H9 (cell line): ENCODE results near the gene VEZT. TPM values are rescaled to one million over a fixed set of nuclear protein-coding genes. Genes with fewer than 3 reads are reported as not detected.

Experiments used
- DNase-seq: peaks from one replicate; pipeline ENCODE4 v3.0.0-alpha.2; 2017
- H2AFZ ChIP-seq: one replicate; pipeline ENCODE4 v1.6.1; 2013; ENCODE audit warnings: mild to moderate bottlenecking, low read length, control low read depth, moderate library complexity
- H2AK5ac ChIP-seq: 2 replicates; pipeline ENCODE4 v1.6.1; 2013; ENCODE audit warnings: low read length, control low read depth, mixed read lengths; ENCODE audit not compliant: insufficient read length
- H2BK120ac ChIP-seq: one replicate; pipeline ENCODE4 v1.6.1; 2013; ENCODE audit warnings: low read depth, mild to moderate bottlenecking, low read length, control low read depth, inconsistent platforms; ENCODE audit not compliant: poor library complexity, severe bottlenecking
- H2BK12ac ChIP-seq: 2 replicates; pipeline ENCODE4 v1.6.1; 2013; ENCODE audit warnings: low read length, control low read depth, mixed read lengths, low read depth; ENCODE audit not compliant: insufficient read length
- H2BK15ac ChIP-seq: 2 replicates; pipeline ENCODE4 v1.6.1; 2013; ENCODE audit warnings: low read depth, low read length, control low read depth
- H2BK20ac ChIP-seq: one replicate; pipeline ENCODE4 v1.6.1; 2013; ENCODE audit warnings: low read depth, mild to moderate bottlenecking, low read length, control low read depth, inconsistent platforms; ENCODE audit not compliant: poor library complexity, severe bottlenecking
- H2BK5ac ChIP-seq: 2 replicates; pipeline ENCODE4 v1.6.1; 2013; ENCODE audit warnings: low read length, control low read depth, mixed read lengths; ENCODE audit not compliant: insufficient read length
- H3K14ac ChIP-seq: 2 replicates; pipeline ENCODE4 v1.6.1; 2013; ENCODE audit warnings: low read length, control low read depth; ENCODE audit not compliant: insufficient read depth
- H3K18ac ChIP-seq: 2 replicates; pipeline ENCODE4 v1.6.1; 2013; ENCODE audit warnings: low read depth, mild to moderate bottlenecking, mixed read lengths, low read length, control low read depth; ENCODE audit not compliant: insufficient read length
- H3K23ac ChIP-seq: 2 replicates; pipeline ENCODE4 v1.6.1; 2013; ENCODE audit warnings: low read length, control low read depth, mixed read lengths, low read depth; ENCODE audit not compliant: insufficient read length
- H3K23me2 ChIP-seq: 2 replicates; pipeline ENCODE4 v1.6.1; 2013; ENCODE audit warnings: low read depth, mild to moderate bottlenecking, mixed read lengths, low read length, control low read depth; ENCODE audit not compliant: insufficient read length, poor library complexity, severe bottlenecking
- H3K27ac ChIP-seq: 2 replicates; pipeline ENCODE4 v1.5.1; 2013; ENCODE audit warnings: low read length, control low read depth, mixed read lengths, low read depth; ENCODE audit not compliant: insufficient read length
- H3K27me3 ChIP-seq: 2 replicates; pipeline ENCODE4 v1.6.1; 2013; ENCODE audit warnings: low read length, control low read depth, inconsistent platforms; ENCODE audit not compliant: insufficient read depth
- H3K4ac ChIP-seq: 2 replicates; pipeline ENCODE4 v1.6.1; 2013; ENCODE audit warnings: low read depth, mild to moderate bottlenecking, control low read depth, inconsistent platforms, low read length, moderate library complexity
- H3K4me1 ChIP-seq: 2 replicates; pipeline ENCODE4 v1.6.1; 2013; ENCODE audit warnings: low read length, control low read depth, inconsistent platforms; ENCODE audit not compliant: insufficient read depth
- H3K4me2 ChIP-seq: 2 replicates; pipeline ENCODE4 v1.6.1; 2013; ENCODE audit warnings: low read length, control low read depth, mixed read lengths; ENCODE audit not compliant: insufficient read length, insufficient read depth
- H3K56ac ChIP-seq: 2 replicates; pipeline ENCODE4 v1.6.1; 2013; ENCODE audit warnings: low read depth, mild to moderate bottlenecking, mixed read lengths, low read length, control low read depth; ENCODE audit not compliant: insufficient read length
- H3K79me1 ChIP-seq: 2 replicates; pipeline ENCODE4 v1.6.1; 2013; ENCODE audit warnings: low read depth, mild to moderate bottlenecking, moderate library complexity, low read length, control low read depth, inconsistent platforms; ENCODE audit not compliant: insufficient read depth, poor library complexity, severe bottlenecking
- H3K79me2 ChIP-seq: 2 replicates; pipeline ENCODE4 v1.6.1; 2013; ENCODE audit warnings: low read length, control low read depth, inconsistent platforms; ENCODE audit not compliant: insufficient read depth
- H3K9ac ChIP-seq: 2 replicates; pipeline ENCODE4 v1.6.1; 2013; ENCODE audit warnings: low read length, control low read depth, mixed read lengths; ENCODE audit not compliant: insufficient read length; ENCODE audit errors: extremely low read depth
- H3K9me3 ChIP-seq: one replicate; pipeline ENCODE4 v1.6.1; 2013; ENCODE audit warnings: low read depth, low read length, inconsistent platforms; ENCODE audit not compliant: control insufficient read depth
- H3T11ph ChIP-seq: one replicate; pipeline ENCODE4 v1.6.1; 2013; ENCODE audit warnings: mild to moderate bottlenecking, low read length, control low read depth, inconsistent platforms
- H4K20me1 ChIP-seq: one replicate; pipeline ENCODE4 v1.6.1; 2013; ENCODE audit not compliant: control insufficient read depth, insufficient read length, insufficient read depth
- H4K5ac ChIP-seq: 2 replicates; pipeline ENCODE4 v1.6.1; 2013; ENCODE audit warnings: low read depth, mild to moderate bottlenecking, mixed read lengths, low read length, control low read depth; ENCODE audit not compliant: insufficient read length
- H4K8ac ChIP-seq: replicated peaks from 2 replicates; pipeline ENCODE4 v1.6.1; 2013; ENCODE audit warnings: low read length, control low read depth, mixed read lengths, low read depth; ENCODE audit not compliant: insufficient read length
- H4K91ac ChIP-seq: 2 replicates; pipeline ENCODE4 v1.6.1; 2013; ENCODE audit warnings: low read depth, mild to moderate bottlenecking, moderate library complexity, mixed read lengths, low read length, control low read depth; ENCODE audit not compliant: insufficient read length
- H3K27ac Mint-ChIP-seq, 3 experiments: 2 replicates in 2 of 3; 3 replicates in 1 of 3; pipeline ENCODE4 v1.8.0; 2020 to 2021; ENCODE audit warnings: mixed read lengths in 3 of 3, mild to moderate bottlenecking in 1 of 3, moderate library complexity in 1 of 3
- H3K27me3 Mint-ChIP-seq: 2 replicates; pipeline ENCODE4 v1.8.0; 2021; ENCODE audit warnings: low read depth, mild to moderate bottlenecking, moderate library complexity, mixed read lengths
- H3K36me3 Mint-ChIP-seq, 3 experiments: 2 replicates in 2 of 3; 3 replicates in 1 of 3; pipeline ENCODE4 v1.8.0; 2020 to 2021; ENCODE audit warnings: low read depth in 3 of 3, mixed read lengths in 3 of 3; ENCODE audit not compliant: insufficient read depth in 1 of 3
- H3K4me1 Mint-ChIP-seq, 2 experiments: 2 replicates each; pipeline ENCODE4 v1.8.0; 2020; ENCODE audit warnings: mixed read lengths in 2 of 2
- H3K4me3 Mint-ChIP-seq, 2 experiments: 2 replicates in 1 of 2; 3 replicates in 1 of 2; pipeline ENCODE4 v1.8.0; 2020 to 2021; ENCODE audit warnings: mild to moderate bottlenecking in 2 of 2, mixed read lengths in 2 of 2, moderate library complexity in 1 of 2
- H3K9me3 Mint-ChIP-seq, 2 experiments: 2 replicates in 1 of 2; 3 replicates in 1 of 2; pipeline ENCODE4 v1.8.0; 2020; ENCODE audit warnings: mild to moderate bottlenecking in 2 of 2, mixed read lengths in 2 of 2, moderate library complexity in 1 of 2
- WGBS: extraction: QIAGEN DNeasy Blood & Tissue Kit; methylation state at CpG from one replicate; pipeline ENCODE4 v1.1.7; 2013; ENCODE audit warnings: missing lambda C conversion rate, low lambda C conversion rate, mixed read lengths; ENCODE audit not compliant: insufficient read length; ENCODE audit errors: extremely low coverage; 5-methylcytosine and 5-hydroxymethylcytosine counted together
- total RNA-seq: library from RNA; stranded (reverse); gene quantifications from 2 replicates; pipeline ENCODE4 v1.2.1, GENCODE V29; 2021
- TF ChIP-seq, protein P1 (sequence below): fragments of 200-600 bp; sonication (generic); conservative IDR thresholded peaks from 3 replicates; pipeline ENCODE4 v1.8.0; 2021; ENCODE audit warnings: antibody characterized with exemption, mild to moderate bottlenecking

VEZT gene
- total RNA-seq, 1 experiment from 2014 or later: 69.8 TPM

- DNase-seq: no peak
- H3K9me3 Mint-ChIP-seq: no peaks in the 10 kb centered on the region
These were observed 40.3 kb upstream of the VEZT start for GRCh38 chr12:95177201-95177768.

More at GRCh38 chr12:95177201-95177768, 40.3 kb upstream of the VEZT start:
- no peak overlapping the region for H3K4me2 ChIP-seq
- H3K79me1 ChIP-seq: no peaks in the 10 kb centered on the region
- H2BK20ac ChIP-seq: no peak overlapping the region
- Mint-ChIP-seq H3K36me3 (peaks cover 3 to 13% (median 7%) of the 10 kb centered on the region in 3 experiments; a peak in 6 of 7 replicates), H3K27me3 (no peaks in the 10 kb centered on the region), H3K4me3 (no peak overlapping the region), H3K4me1 (peaks cover 11 to 15% of the 10 kb centered on the region in 2 experiments; a peak in 3 of 4 replicates), H3K27ac (peak overlapping the region in 2 of 3 experiments; percentile 78 to 94; a peak in 3 of 7 replicates)
- no peak overlapping the region for H2AK5ac ChIP-seq
- no peaks in the 10 kb centered on the region for H3K27me3 ChIP-seq
- H3K4ac ChIP-seq: no peak overlapping the region
- TF ChIP-seq, protein P1, sequence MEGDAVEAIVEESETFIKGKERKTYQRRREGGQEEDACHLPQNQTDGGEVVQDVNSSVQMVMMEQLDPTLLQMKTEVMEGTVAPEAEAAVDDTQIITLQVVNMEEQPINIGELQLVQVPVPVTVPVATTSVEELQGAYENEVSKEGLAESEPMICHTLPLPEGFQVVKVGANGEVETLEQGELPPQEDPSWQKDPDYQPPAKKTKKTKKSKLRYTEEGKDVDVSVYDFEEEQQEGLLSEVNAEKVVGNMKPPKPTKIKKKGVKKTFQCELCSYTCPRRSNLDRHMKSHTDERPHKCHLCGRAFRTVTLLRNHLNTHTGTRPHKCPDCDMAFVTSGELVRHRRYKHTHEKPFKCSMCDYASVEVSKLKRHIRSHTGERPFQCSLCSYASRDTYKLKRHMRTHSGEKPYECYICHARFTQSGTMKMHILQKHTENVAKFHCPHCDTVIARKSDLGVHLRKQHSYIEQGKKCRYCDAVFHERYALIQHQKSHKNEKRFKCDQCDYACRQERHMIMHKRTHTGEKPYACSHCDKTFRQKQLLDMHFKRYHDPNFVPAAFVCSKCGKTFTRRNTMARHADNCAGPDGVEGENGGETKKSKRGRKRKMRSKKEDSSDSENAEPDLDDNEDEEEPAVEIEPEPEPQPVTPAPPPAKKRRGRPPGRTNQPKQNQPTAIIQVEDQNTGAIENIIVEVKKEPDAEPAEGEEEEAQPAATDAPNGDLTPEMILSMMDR: no peak
- no peak overlapping the region for H2BK12ac ChIP-seq
- H4K91ac ChIP-seq: no peak overlapping the region
- H2BK120ac ChIP-seq: no peak overlapping the region
- no peak overlapping the region for H3K27ac ChIP-seq
- no peak overlapping the region for H3K23ac ChIP-seq
- H2BK15ac ChIP-seq: no peak overlapping the region
- H2BK5ac ChIP-seq: no peak overlapping the region
- H2AFZ ChIP-seq: no peak overlapping the region
- no peak overlapping the region for H3K18ac ChIP-seq
- H3K56ac ChIP-seq: no peak overlapping the region
- H3K9ac ChIP-seq: no peak overlapping the region
- no peaks in the 10 kb centered on the region for H3K79me2 ChIP-seq
- no peaks in the 10 kb centered on the region for H3K9me3 ChIP-seq
- no peaks in the 10 kb centered on the region for H3K23me2 ChIP-seq
- no CpG with 5 or more reads among the region's 2 CpGs for WGBS
- no peak overlapping the region for H4K5ac ChIP-seq
- H3T11ph ChIP-seq: no peak overlapping the region
- no peak overlapping the region for H3K14ac ChIP-seq
- H4K8ac ChIP-seq: no peak overlapping the region
- H4K20me1 ChIP-seq: no peaks in the 10 kb centered on the region
- no peaks in the 10 kb centered on the region for H3K4me1 ChIP-seq
